ENCODE results near the gene ADAM10.
"Not testable (repeated sequence)": the region's sequence is repeated elsewhere in the genome, so short reads cannot be mapped to it uniquely, and the experiment has no call there.

The ADAM10 gene

DNA sequence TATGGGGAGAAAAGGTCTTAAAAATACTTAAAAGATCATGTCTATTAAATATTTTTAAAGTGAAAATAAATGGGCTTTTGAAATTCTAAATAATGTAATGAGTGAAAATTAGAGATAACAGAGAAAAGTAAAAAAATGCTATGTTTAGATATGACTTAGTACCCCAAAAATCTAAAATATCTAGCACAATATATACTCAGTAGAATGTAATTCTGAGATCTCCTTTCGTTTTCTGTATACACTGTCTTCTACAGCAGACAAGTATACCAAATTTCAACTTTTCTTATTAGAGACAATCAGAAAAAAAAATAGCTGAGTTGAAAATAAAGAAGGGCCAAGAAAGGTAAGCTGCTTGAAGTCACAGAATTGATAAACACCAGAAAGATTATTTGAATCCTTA lies 140.8 kb downstream of the ADAM10 start:
- TF ChIP-seq, protein P1, sequence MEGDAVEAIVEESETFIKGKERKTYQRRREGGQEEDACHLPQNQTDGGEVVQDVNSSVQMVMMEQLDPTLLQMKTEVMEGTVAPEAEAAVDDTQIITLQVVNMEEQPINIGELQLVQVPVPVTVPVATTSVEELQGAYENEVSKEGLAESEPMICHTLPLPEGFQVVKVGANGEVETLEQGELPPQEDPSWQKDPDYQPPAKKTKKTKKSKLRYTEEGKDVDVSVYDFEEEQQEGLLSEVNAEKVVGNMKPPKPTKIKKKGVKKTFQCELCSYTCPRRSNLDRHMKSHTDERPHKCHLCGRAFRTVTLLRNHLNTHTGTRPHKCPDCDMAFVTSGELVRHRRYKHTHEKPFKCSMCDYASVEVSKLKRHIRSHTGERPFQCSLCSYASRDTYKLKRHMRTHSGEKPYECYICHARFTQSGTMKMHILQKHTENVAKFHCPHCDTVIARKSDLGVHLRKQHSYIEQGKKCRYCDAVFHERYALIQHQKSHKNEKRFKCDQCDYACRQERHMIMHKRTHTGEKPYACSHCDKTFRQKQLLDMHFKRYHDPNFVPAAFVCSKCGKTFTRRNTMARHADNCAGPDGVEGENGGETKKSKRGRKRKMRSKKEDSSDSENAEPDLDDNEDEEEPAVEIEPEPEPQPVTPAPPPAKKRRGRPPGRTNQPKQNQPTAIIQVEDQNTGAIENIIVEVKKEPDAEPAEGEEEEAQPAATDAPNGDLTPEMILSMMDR (IDR thresholded peaks at IDR 0.05; ENCODE audit: low read depth, low read length), result no peak

DNA sequence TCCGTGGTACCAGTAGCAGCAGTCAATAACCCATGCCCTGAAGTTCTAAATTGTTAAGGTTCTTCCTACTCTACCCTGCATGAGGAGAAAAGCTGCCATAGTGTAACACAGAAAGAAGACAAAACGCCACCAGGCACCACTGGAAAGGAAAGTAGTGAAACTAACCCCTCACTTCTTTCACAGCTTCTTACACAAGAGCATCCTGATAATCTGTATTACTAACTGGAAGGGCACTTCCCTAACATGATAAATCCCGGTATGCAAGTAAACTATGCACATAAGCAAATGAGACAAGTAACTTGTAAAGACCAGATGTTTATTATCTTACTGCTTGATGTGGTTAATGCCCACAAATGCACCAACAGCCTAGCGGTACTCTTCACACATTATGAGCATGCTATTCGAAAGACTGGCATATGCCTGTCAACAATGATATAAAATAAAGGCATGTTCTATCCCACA lies 141.3 kb downstream of the ADAM10 start:
- peak; percentile 24 for DNase-seq (ENCODE audit: extremely low read depth, low read depth)
- TF ChIP-seq, protein P1 (IDR thresholded peaks at IDR 0.05; ENCODE audit: low read depth, low read length), result no peak

More for the DNA sequence above, 140.8 kb downstream of the ADAM10 start:
- DNase-seq (ENCODE audit: extremely low read depth, low read depth), result no peak

DNA sequence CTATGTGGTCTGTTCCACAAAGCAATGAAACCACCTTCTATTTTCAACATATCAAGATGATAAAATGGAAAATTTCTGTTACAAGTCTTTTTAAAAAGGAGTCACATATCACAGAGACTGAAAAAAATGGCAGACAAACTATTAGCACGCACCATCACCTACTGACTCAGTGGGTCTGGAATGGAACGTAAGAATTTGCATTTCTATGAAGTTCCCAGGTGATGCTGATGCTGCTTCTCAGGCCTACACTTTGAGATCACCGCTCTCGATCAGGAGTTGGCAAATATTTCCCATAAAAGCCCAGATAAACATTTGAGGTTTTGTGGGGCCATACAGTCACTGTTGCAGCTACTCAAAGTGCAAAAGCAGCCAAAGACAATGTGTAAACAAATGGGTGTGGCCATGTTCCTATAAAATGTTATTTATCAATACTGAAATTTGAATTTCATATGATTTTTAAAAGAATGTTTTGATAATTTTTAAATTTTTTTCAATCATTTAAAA lies 142.9 kb downstream of the ADAM10 start:
- no peak for DNase-seq (ENCODE audit: extremely low read depth, low read depth)
- TF ChIP-seq, protein P1 (IDR thresholded peaks at IDR 0.05; ENCODE audit: low read depth, low read length), result no peak

DNA sequence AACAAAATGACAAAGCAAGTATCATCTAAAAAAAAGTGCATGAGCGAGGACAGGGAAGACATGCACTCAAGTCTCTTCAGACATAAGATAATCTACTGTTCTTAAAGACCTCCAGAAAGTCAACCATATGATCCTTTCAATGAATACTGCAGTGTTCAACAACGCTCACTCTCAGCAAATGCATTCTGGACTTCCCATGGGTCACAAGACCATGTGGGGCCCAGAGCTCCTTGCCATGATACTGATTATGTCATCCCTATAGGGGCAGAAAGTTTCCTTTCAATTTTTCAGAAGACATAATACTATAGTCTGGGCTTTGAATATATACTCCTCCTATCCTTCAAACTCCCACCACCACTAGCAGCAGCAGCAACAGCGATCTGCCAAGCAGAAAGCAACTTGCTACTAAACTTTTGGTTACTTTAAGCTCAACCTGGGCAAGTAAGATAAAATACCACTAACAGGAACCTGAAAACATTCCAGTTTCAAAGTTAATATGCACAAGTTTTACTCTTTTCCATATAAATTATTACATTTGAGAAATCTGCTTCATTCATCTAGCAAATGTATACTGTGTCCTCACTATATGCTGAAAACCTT lies 143.5 kb downstream of the ADAM10 start:
- TF ChIP-seq, protein P1 (IDR thresholded peaks at IDR 0.05; ENCODE audit: low read depth, low read length), result no peak
- no peak for DNase-seq (ENCODE audit: extremely low read depth, low read depth)

DNA sequence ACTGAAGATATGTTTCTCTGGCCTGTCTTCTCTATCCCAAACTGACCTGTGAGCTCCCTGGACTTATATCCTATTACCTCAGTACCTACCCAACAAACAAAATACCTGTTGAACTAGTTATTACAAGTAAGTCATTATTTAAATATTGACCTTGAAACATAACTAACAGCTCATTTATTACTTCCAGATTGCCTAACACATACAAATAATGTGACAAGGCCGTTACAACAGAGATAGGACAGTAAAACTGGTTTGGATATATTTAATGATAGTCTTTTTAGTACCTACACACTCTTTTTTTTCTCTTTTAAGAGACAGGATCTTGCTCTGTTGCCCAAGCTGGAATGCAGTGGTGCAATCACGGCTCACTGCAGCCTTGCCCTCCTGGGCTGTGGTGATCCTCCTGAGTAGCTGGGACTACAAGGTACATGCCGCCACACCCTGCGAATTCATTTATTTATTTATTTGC lies 145.0 kb downstream of the ADAM10 start:
- TF ChIP-seq, protein P1 (IDR thresholded peaks at IDR 0.05; ENCODE audit: low read depth, low read length), result no peak
- DNase-seq (ENCODE audit: extremely low read depth, low read depth), result no peak

DNA sequence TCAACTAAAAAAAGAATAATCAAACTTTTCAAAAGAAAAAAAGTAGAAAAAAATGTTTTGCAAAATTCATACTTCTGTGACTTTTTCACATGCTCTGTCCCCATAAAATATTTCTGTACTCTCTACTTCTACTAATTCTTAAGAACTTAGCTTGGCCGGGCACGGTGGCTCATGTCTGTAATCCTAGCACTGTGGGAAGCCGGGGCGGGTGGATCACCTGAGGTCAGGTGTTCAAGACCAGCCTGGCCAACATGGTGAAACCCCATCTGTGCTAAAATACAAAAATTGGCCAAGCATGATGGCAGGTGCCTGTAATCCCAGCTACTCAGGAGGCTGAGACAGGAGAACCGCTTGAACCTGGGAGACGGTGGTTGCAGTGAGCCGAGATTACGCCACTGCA lies 145.6 kb downstream of the ADAM10 start:
- not testable (repeated sequence) for DNase-seq (ENCODE audit: extremely low read depth, low read depth)

DNA sequence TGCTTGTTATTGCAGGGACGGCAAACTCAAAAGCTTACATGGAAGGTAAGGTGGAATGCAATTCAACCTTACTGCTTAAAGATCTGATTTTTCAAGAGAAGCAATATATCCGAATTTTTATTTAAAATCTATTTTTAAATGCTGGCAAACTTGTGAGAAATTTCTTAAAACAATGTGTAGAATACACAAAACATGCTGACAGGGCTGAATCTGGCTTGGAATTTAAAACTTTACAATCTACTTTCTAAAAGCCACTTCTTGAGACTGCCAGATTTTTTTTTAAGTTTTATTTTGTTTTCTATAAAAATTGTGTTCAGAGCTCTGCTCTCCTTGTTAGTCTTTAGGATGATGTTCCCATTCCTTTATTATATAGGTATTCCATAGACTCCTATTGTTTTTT lies 146.7 kb downstream of the ADAM10 start:
- DNase-seq (ENCODE audit: extremely low read depth, low read depth), result no peak
- TF ChIP-seq, protein P1 (IDR thresholded peaks at IDR 0.05; ENCODE audit: low read depth, low read length), result no peak

DNA sequence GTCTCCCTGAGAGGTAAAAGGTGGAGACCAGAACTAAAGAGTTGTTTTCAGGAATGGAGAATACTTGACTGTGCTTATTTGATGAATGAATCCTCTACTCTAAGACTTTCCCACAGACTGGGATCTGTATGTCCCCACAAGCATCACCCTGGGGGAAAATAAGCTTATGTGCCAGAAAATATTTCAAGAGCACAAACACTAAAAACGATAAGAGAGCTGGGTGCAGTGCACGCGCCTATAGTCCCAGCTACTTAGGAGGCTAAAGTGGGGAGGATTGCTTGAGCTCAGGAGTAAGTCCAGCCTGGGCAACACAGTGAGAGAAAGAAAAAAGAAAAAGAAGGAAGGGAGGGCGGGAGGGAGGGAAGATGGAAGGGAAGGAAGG lies 150.7 kb downstream of the ADAM10 start:
- DNase-seq (ENCODE audit: extremely low read depth, low read depth), result no peak
- TF ChIP-seq, protein P1 (IDR thresholded peaks at IDR 0.05; ENCODE audit: low read depth, low read length), result no peak
